ENCODE data around the gene RAP1GAP.

DNA sequence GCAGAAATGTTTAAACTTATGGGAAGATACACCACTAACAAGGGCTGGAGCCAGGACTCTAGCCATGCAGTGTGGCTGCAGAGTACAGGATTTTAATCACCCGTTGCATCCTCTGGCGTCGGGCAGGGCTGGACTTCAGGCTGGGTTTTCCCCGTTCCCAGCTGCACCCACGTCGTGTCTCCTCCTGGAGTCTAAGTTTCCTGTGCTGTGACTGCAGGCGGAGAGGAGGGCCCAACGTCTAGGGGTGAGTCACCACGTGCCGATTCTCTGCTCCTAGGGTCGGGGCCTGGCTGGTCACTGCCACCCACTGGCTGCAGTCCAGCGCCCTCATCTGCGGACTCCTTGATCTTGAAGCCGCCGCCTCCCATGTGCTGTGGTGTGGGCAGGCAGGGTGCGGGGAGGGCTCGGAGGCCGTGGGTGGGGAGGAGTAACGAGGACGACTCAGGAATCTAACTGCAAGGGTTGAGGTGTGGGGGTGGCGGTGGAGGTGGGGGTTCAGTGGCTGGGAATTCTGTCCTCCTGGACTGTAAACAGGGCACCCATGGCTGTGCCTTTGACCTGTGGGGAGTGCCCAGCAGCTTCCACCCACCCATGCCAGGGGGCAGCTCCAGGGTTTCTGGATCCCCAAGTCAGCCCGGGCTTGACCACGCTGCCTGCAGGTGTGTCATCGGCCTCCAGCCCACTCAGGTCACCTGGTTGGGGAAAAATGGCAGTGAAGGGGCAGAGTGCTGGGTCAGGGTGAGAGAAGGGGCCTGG, 82.1 kb downstream of the RAP1GAP start:
- TF ChIP-seq, protein P1, sequence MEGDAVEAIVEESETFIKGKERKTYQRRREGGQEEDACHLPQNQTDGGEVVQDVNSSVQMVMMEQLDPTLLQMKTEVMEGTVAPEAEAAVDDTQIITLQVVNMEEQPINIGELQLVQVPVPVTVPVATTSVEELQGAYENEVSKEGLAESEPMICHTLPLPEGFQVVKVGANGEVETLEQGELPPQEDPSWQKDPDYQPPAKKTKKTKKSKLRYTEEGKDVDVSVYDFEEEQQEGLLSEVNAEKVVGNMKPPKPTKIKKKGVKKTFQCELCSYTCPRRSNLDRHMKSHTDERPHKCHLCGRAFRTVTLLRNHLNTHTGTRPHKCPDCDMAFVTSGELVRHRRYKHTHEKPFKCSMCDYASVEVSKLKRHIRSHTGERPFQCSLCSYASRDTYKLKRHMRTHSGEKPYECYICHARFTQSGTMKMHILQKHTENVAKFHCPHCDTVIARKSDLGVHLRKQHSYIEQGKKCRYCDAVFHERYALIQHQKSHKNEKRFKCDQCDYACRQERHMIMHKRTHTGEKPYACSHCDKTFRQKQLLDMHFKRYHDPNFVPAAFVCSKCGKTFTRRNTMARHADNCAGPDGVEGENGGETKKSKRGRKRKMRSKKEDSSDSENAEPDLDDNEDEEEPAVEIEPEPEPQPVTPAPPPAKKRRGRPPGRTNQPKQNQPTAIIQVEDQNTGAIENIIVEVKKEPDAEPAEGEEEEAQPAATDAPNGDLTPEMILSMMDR (IDR thresholded peaks at IDR 0.05; ENCODE audit: low read depth, low read length, missing input control): no peak
- no peak for TF ChIP-seq HNF4A (conservative IDR thresholded peaks at IDR 0.05)
- TF ChIP-seq, protein P2, sequence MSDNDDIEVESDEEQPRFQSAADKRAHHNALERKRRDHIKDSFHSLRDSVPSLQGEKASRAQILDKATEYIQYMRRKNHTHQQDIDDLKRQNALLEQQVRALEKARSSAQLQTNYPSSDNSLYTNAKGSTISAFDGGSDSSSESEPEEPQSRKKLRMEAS (IDR thresholded peaks at IDR 0.05): no peak
- TF ChIP-seq, protein P3, sequence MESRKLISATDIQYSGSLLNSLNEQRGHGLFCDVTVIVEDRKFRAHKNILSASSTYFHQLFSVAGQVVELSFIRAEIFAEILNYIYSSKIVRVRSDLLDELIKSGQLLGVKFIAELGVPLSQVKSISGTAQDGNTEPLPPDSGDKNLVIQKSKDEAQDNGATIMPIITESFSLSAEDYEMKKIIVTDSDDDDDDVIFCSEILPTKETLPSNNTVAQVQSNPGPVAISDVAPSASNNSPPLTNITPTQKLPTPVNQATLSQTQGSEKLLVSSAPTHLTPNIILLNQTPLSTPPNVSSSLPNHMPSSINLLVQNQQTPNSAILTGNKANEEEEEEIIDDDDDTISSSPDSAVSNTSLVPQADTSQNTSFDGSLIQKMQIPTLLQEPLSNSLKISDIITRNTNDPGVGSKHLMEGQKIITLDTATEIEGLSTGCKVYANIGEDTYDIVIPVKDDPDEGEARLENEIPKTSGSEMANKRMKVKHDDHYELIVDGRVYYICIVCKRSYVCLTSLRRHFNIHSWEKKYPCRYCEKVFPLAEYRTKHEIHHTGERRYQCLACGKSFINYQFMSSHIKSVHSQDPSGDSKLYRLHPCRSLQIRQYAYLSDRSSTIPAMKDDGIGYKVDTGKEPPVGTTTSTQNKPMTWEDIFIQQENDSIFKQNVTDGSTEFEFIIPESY (IDR thresholded peaks at IDR 0.05): no peak
- no peak for TF ChIP-seq HNF4G (IDR thresholded peaks at IDR 0.05)
- TF ChIP-seq GABPA (IDR thresholded peaks at IDR 0.05 in 1 of 2, conservative IDR thresholded peaks at IDR 0.05 in 1 of 2): no peak
- TF ChIP-seq YY1 (IDR thresholded peaks at IDR 0.05): no peak
- no peak for TF ChIP-seq JUND (IDR thresholded peaks at IDR 0.05)
- no peak for TF ChIP-seq EGR1 (IDR thresholded peaks at IDR 0.05; ENCODE audit: low read depth in 2 of 2)
- TF ChIP-seq RAD21 (IDR thresholded peaks at IDR 0.05): peak in 1 of 2 donors; percentile 43

Measured in liver (tissue), 3 donors.